PC-9 (cell line): Measurements from ENCODE around the gene LPCAT2.

Experiments used
- EZH2 ChIP-seq: fragments of 200-600 bp; sonication (generic); IDR thresholded peaks from 2 replicates; pipeline ENCODE4 v1.8.0; 2017; ENCODE audit warnings: antibody characterized with exemption, low read depth
- TF ChIP-seq, protein P1 (sequence below): fragments of 200-600 bp; sonication (generic); conservative IDR thresholded peaks from 2 replicates; pipeline ENCODE4 v1.6.1; 2017; ENCODE audit warnings: mixed run types, antibody characterized with exemption, mild to moderate bottlenecking, moderate library complexity

DNA sequence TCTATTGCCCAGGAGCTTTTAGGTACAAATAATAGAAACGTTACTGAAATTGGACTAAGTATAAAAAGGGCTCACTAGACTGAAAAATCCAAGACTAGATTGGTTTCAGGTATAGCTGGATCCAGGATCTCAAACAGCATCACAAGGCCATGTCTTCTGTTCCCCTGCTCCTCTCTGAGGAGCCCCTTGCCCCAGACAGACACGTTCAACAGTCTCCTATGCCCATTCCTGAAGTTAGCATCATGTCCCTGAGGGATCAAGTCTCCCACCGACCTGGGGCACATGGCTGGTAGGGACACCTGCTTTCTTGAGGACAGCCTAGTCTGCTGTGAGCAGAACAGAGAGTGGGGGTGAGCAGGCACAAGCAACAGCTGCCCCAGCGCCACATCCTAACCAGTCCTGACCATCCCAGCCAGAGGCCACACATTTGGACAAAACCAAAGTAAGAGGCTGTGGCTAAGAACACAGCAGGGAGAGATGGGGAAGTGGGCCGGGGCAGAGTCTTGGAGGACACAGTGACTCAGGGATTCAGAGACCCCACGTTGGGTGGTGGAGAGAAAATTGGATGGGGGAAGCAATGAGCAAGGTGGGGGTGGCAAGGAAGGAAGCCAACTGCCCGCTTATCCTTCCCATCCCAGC is 40.4 kb upstream of the LPCAT2 start:
- TF ChIP-seq, protein P1, sequence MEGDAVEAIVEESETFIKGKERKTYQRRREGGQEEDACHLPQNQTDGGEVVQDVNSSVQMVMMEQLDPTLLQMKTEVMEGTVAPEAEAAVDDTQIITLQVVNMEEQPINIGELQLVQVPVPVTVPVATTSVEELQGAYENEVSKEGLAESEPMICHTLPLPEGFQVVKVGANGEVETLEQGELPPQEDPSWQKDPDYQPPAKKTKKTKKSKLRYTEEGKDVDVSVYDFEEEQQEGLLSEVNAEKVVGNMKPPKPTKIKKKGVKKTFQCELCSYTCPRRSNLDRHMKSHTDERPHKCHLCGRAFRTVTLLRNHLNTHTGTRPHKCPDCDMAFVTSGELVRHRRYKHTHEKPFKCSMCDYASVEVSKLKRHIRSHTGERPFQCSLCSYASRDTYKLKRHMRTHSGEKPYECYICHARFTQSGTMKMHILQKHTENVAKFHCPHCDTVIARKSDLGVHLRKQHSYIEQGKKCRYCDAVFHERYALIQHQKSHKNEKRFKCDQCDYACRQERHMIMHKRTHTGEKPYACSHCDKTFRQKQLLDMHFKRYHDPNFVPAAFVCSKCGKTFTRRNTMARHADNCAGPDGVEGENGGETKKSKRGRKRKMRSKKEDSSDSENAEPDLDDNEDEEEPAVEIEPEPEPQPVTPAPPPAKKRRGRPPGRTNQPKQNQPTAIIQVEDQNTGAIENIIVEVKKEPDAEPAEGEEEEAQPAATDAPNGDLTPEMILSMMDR, result no peak
- no peak for TF ChIP-seq EZH2
